Endothelial cell of umbilical vein (primary cell): ENCODE data around the gene CCDC40. TPM values are rescaled to one million over a fixed set of nuclear protein-coding genes. Genes with fewer than 3 reads are reported as not detected.

Experiments used
- BruUV-seq: library from RNA; stranded (reverse); fragments of 400-500 nt; replicated peaks from 2 replicates; lab custom pipeline; 2021; lab: Mats Ljungman, UMichigan
- CTCF ChIA-PET: fragments of 300-600, 350-600 bp; sonication (Branson Sonifier 250); formaldehyde crosslinking; loops from one replicate; lab custom pipeline; 2021; ENCODE audit warnings: antibody characterized with exemption, inconsistent platforms; lab: Charles Lee
- POLR2A ChIA-PET: fragments of 300-600, 350-600 bp; sonication (Branson Sonifier 250); formaldehyde crosslinking; loops from one replicate; lab custom pipeline; 2021; ENCODE audit warnings: antibody characterized with exemption, inconsistent platforms; lab: Charles Lee
- DNase-seq: peaks from one replicate; pipeline ENCODE4 v3.0.0-alpha.2; 2011; ENCODE audit warnings: low read depth, low spot score
- FAIRE-seq: peaks from 2 replicates; lab custom pipeline; 2011; peaks lifted over from hg19 to GRCh38; lab: Jason Lieb, UNC
- H2AFZ ChIP-seq: 2 replicates; pipeline ENCODE4 v1.6.0; 2012; ENCODE audit warnings: low read depth, low read length, control low read depth, inconsistent platforms
- H3K27ac ChIP-seq: 2 replicates; pipeline ENCODE4 v1.5.1; 2011; ENCODE audit warnings: low read depth, mild to moderate bottlenecking, control low read depth, low read length, moderate library complexity; ENCODE audit not compliant: insufficient read depth
- H3K27me3 ChIP-seq, 2 experiments: 2 replicates each; pipeline versions ENCODE4 v1.6.0 to v1.6.1; 2011; ENCODE audit warnings: low read length in 2 of 2, mixed read lengths in 1 of 2; ENCODE audit not compliant: control insufficient read depth in 2 of 2, insufficient read depth in 2 of 2
- H3K36me3 ChIP-seq, 2 experiments: 2 replicates in 1 of 2; 3 replicates in 1 of 2; pipeline ENCODE4 v1.5.1; 2011; ENCODE audit warnings: low read length in 2 of 2, mild to moderate bottlenecking in 1 of 2, moderate library complexity in 1 of 2; ENCODE audit not compliant: control insufficient read depth in 2 of 2, insufficient read depth in 2 of 2; ENCODE audit errors: extremely low read depth in 1 of 2
- H3K4me1 ChIP-seq: 3 replicates; pipeline ENCODE4 v1.5.1; 2011; ENCODE audit warnings: mild to moderate bottlenecking, low read length; ENCODE audit not compliant: control insufficient read depth, insufficient read depth; ENCODE audit errors: extremely low read depth
- H3K4me2 ChIP-seq: 2 replicates; pipeline ENCODE4 v1.6.1; 2011; ENCODE audit warnings: low read length, control low read depth, mixed read lengths; ENCODE audit not compliant: insufficient read depth
- H3K4me3 ChIP-seq, 3 experiments: fragments of 200-600 bp in 1 of 3; sonication (generic), shearing (Covaris generic) in 1 of 3; replicated peaks in 1 of 3; 2 replicates each; pipeline ENCODE4 v1.5.1; 2011 to 2016; ENCODE audit warnings: control low read depth in 3 of 3, low read length in 3 of 3, mild to moderate bottlenecking in 2 of 3, inconsistent platforms in 1 of 3, low read depth in 1 of 3, moderate library complexity in 1 of 3; ENCODE audit not compliant: insufficient read depth in 1 of 3
- H3K79me2 ChIP-seq: 2 replicates; pipeline ENCODE4 v1.6.0; 2012; ENCODE audit warnings: low read length, inconsistent platforms; ENCODE audit not compliant: control insufficient read depth, insufficient read depth
- H3K9ac ChIP-seq: replicated peaks from 2 replicates; pipeline ENCODE3; 2011; ENCODE audit warnings: low read length, control low read depth; ENCODE audit not compliant: insufficient read depth; ENCODE audit errors: extremely low read depth
- H3K9me1 ChIP-seq: replicated peaks from 3 replicates; pipeline ENCODE4 v1.6.0; 2011; ENCODE audit warnings: mild to moderate bottlenecking, low read length; ENCODE audit not compliant: control insufficient read depth, insufficient read depth; ENCODE audit errors: extremely low read depth
- H3K9me3 ChIP-seq: replicated peaks from 2 replicates; pipeline ENCODE4 v1.5.1; 2012; ENCODE audit warnings: low read length, inconsistent platforms; ENCODE audit not compliant: control insufficient read depth, insufficient read depth
- H4K20me1 ChIP-seq: replicated peaks from 2 replicates; pipeline ENCODE3; 2011; ENCODE audit warnings: mild to moderate bottlenecking, low read length; ENCODE audit not compliant: control insufficient read depth, insufficient read depth; ENCODE audit errors: extremely low read depth
- CTCF ChIP-seq, 2 donors: IDR thresholded peaks; 1 replicate in 1 of 2; 2 replicates in 1 of 2; pipeline ENCODE4 v1.5.1; 2011; ENCODE audit warnings: low read length in 2 of 2, mild to moderate bottlenecking in 2 of 2, moderate library complexity in 2 of 2, control low read depth in 1 of 2, inconsistent platforms in 1 of 2, low read depth in 1 of 2; ENCODE audit not compliant: insufficient read depth in 1 of 2; ENCODE audit errors: extremely low read depth in 1 of 2
- EZH2 ChIP-seq: IDR thresholded peaks from 2 replicates; pipeline ENCODE4 v1.6.1; 2012; ENCODE audit warnings: borderline replicate concordance, low read depth, mild to moderate bottlenecking, moderate library complexity, low read length, inconsistent platforms; ENCODE audit not compliant: severe bottlenecking
- FOS ChIP-seq: IDR thresholded peaks from 2 replicates; pipeline ENCODE4 v1.6.1; 2011; ENCODE audit warnings: mild to moderate bottlenecking, low read length, moderate library complexity, borderline replicate concordance; ENCODE audit not compliant: insufficient read depth
- GATA2 ChIP-seq: IDR thresholded peaks from 2 replicates; pipeline ENCODE4 v1.7.0; 2011; ENCODE audit warnings: low read depth, mild to moderate bottlenecking, moderate library complexity, mixed read lengths, low read length; ENCODE audit not compliant: insufficient read length, insufficient read depth
- JUN ChIP-seq: IDR thresholded peaks from 2 replicates; pipeline ENCODE4 v1.6.1; 2011; ENCODE audit warnings: borderline replicate concordance, low read depth; ENCODE audit not compliant: insufficient read length, insufficient read depth
- MAX ChIP-seq: IDR thresholded peaks from 2 replicates; pipeline ENCODE4 v1.6.1; 2011; ENCODE audit not compliant: insufficient read depth, insufficient read length
- MYC ChIP-seq: IDR thresholded peaks from one replicate; pipeline ENCODE4 v1.6.1; 2011; ENCODE audit warnings: mild to moderate bottlenecking, low read depth, low read length
- POLR2A ChIP-seq: IDR thresholded peaks from 2 replicates; pipeline ENCODE4 v1.6.1; 2012; ENCODE audit warnings: low read depth, mild to moderate bottlenecking, control low read depth, low read length
- POLR2AphosphoS5 ChIP-seq: IDR thresholded peaks from 2 replicates; pipeline ENCODE4 v1.6.1; 2012; ENCODE audit warnings: low read depth, mild to moderate bottlenecking, control low read depth, low read length, moderate library complexity; ENCODE audit not compliant: insufficient read depth
- dilution Hi-C: fragments of 300-500 bp; cut with MboI; formaldehyde crosslinking; loops from one replicate; pipeline ENCODE4 v1.15.0; 2019; ENCODE audit warnings: low sequenced_read_pairs; ENCODE audit not compliant: extremely low pct_ligation_motif_present
- intact Hi-C: fragments of 100-400 bp; cut with micrococcal nuclease; formaldehyde crosslinking; loops from one replicate; pipeline ENCODE4 v1.10.0; 2022
- polyA plus RNA-seq, 4 experiments: library from polyadenylated mRNA; depleted of rRNA in 3 of 4; stranded (reverse) in 3 of 4; unstranded in 1 of 4; fragments of >200 nt; gene quantifications; 2 replicates each; pipeline versions ENCODE4 v1.2.1 to v1.2.3, GENCODE V29; 2011 to 2012; ENCODE audit warnings: missing spikeins in 1 of 4
- total RNA-seq: library from RNA; stranded (reverse); gene quantifications from 2 replicates; pipeline ENCODE4 v1.2.3, GENCODE V29; 2021

The CCDC40 gene
- total and polyA plus RNA-seq, 2 donors (not counting 3 experiments of a cell fraction or from before 2014, with no cell fraction given): 1.4 to 5.5 TPM

GRCh38 chr17:80025796-80026195 lies 10.6 kb upstream of the CCDC40 start:
- no peaks in the 10 kb centered on the region for H4K20me1 ChIP-seq
- intact Hi-C loops (no loop called here), dilution Hi-C loops (no loop called here)
- no peaks in the 10 kb centered on the region for H3K27me3 ChIP-seq
- no peaks in the 10 kb centered on the region for H3K36me3 ChIP-seq
- H3K9ac ChIP-seq: no peak overlapping the region
- no peak overlapping the region for H3K4me2 ChIP-seq
- H2AFZ ChIP-seq: no peak overlapping the region
- H3K79me2 ChIP-seq: peaks cover 35% of the 10 kb centered on the region
- no peaks in the 10 kb centered on the region for H3K9me3 ChIP-seq
- no TSS peak for BruUV-seq
- no peak overlapping the region for H3K4me3 ChIP-seq
- ChIA-PET POLR2A (no interaction called here), CTCF (interaction anchor here (5.1 kb wide), 1 partner anchor 17 kb away, joined by 23 read pairs; no protein-coding TSS in a partner anchor)
- TF ChIP-seq EZH2 (no peak), FOS (no peak), CTCF (IDR thresholded peaks at IDR 0.05; ENCODE audit: extremely low read depth in 1 of 2, insufficient read depth in 1 of 2, low read depth in 1 of 2, low read length in 2 of 2) (no peak), MAX (no peak), POLR2AphosphoS5 (no peak), JUN (no peak), POLR2A (no peak), MYC (no peak), GATA2 (no peak)
- peaks cover 10% of the 10 kb centered on the region for H3K4me1 ChIP-seq
- DNase-seq: no peak
- no peaks in the 10 kb centered on the region for H3K9me1 ChIP-seq
- H3K27ac ChIP-seq: no peak overlapping the region
- FAIRE-seq: no peak
